HL-60 (cell line): ENCODE data around the gene PRCC.

Experiments
- DNase-seq, 2 experiments: peaks; one replicate each; pipeline ENCODE4 v3.0.0-alpha.2; 2010 to 2020; ENCODE audit warnings: low read depth in 1 of 2, low spot score in 1 of 2
- H3K27ac ChIP-seq: fragments of 250-450 bp; sonication (Bioruptor Pico); replicated peaks from 2 replicates; pipeline ENCODE4 v1.5.1; 2020; ENCODE audit warnings: mild to moderate bottlenecking, moderate library complexity
- H3K27me3 ChIP-seq: fragments of 250-450 bp; sonication (Bioruptor Pico); 2 replicates; pipeline ENCODE4 v1.5.1; 2021; ENCODE audit warnings: mild to moderate bottlenecking, moderate library complexity; ENCODE audit not compliant: insufficient read depth, poor library complexity, severe bottlenecking
- H3K4me3 ChIP-seq: replicated peaks from 2 replicates; pipeline ENCODE4 v1.5.1; 2011; ENCODE audit warnings: mild to moderate bottlenecking, control low read depth, low read length; ENCODE audit not compliant: insufficient read depth
- CTCF ChIP-seq: IDR thresholded peaks from one replicate; pipeline ENCODE4 v1.5.1; 2011; ENCODE audit warnings: low read length, control low read depth, inconsistent platforms; ENCODE audit not compliant: insufficient read depth
- GABPA ChIP-seq: IDR thresholded peaks from 2 replicates; pipeline ENCODE4 v1.6.1; 2012; ENCODE audit warnings: low read depth
- POLR2AphosphoS5 ChIP-seq: IDR thresholded peaks from 2 replicates; pipeline ENCODE4 v1.6.1; 2012; ENCODE audit warnings: low read depth
- REST ChIP-seq: IDR thresholded peaks from 2 replicates; pipeline ENCODE4 v1.6.1; 2012; ENCODE audit warnings: low read depth; ENCODE audit not compliant: insufficient replicate concordance
- SPI1 ChIP-seq: IDR thresholded peaks from 2 replicates; pipeline ENCODE4 v1.6.1; 2012; ENCODE audit warnings: low read depth, mild to moderate bottlenecking, borderline replicate concordance

The PRCC gene

GRCh38 chr1:156746728-156747631 lies 20.4 kb upstream of the PRCC start:
- peak overlapping the region; percentile 75 for H3K4me3 ChIP-seq
- no peak for TF ChIP-seq SPI1
- no peak for TF ChIP-seq CTCF
- no peak; the same call in 1 of the 2 replicates for TF ChIP-seq POLR2AphosphoS5
- no peak for TF ChIP-seq GABPA
- TF ChIP-seq REST = no peak
- DNase-seq = peak; percentile 73 to 79
- H3K27me3 ChIP-seq = no peaks in the 10 kb centered on the region
- H3K27ac ChIP-seq = peak overlapping the region; percentile 99

GRCh38 chr1:156747742-156748669 lies 19.3 kb upstream of the PRCC start:
- TF ChIP-seq CTCF = no peak
- 0 out of 2 replicates have a peak, but pooled peaks have one; percentile 36 for TF ChIP-seq POLR2AphosphoS5
- no peak for TF ChIP-seq GABPA
- TF ChIP-seq SPI1 = no peak
- no peak for TF ChIP-seq REST
- DNase-seq = no peak
- no peaks in the 10 kb centered on the region for H3K27me3 ChIP-seq
- H3K27ac ChIP-seq = peak overlapping the region; percentile 99
- peak overlapping the region; percentile 75 for H3K4me3 ChIP-seq

GRCh38 chr1:156748670-156749418 lies 18.5 kb upstream of the PRCC start:
- TF ChIP-seq REST (no peak), GABPA (peak; percentile 80), SPI1 (0 out of 2 replicates have a peak, but pooled peaks have one; percentile 30), CTCF (no peak), POLR2AphosphoS5 (peak; percentile 82)
- peak; percentile 85 to 89 for DNase-seq
- H3K4me3 ChIP-seq = peak overlapping the region; percentile 75

More at GRCh38 chr1:156748670-156749418, 18.5 kb upstream of the PRCC start:
- Histone ChIP-seq H3K27me3 (no peaks in the 10 kb centered on the region), H3K27ac (peak overlapping the region; percentile 99)
